ENCODE measurements around the gene LSM14B.

Gene LSM14B

GRCh38 chr20:62162765-62163484 lies 40.6 kb downstream of the LSM14B start:
- TF ChIP-seq CTCF (conservative IDR thresholded peaks at IDR 0.05) (no peak), ZFX (IDR thresholded peaks at IDR 0.05) (no peak)
- no peak overlapping the region for H3K27ac ChIP-seq

- H3K27ac ChIP-seq = no peak overlapping the region
- no peak for TF ChIP-seq CTCF (conservative IDR thresholded peaks at IDR 0.05)
- no peak for TF ChIP-seq ZFX (IDR thresholded peaks at IDR 0.05)
Observed at GRCh38 chr20:62163485-62163865, 41.2 kb downstream of the LSM14B start.

- TF ChIP-seq ZFX (IDR thresholded peaks at IDR 0.05) = no peak
- no peak for TF ChIP-seq CTCF (conservative IDR thresholded peaks at IDR 0.05)
- no peak overlapping the region for H3K27ac ChIP-seq
Observed at GRCh38 chr20:62163986-62164762, 41.9 kb downstream of the LSM14B start.

DNA sequence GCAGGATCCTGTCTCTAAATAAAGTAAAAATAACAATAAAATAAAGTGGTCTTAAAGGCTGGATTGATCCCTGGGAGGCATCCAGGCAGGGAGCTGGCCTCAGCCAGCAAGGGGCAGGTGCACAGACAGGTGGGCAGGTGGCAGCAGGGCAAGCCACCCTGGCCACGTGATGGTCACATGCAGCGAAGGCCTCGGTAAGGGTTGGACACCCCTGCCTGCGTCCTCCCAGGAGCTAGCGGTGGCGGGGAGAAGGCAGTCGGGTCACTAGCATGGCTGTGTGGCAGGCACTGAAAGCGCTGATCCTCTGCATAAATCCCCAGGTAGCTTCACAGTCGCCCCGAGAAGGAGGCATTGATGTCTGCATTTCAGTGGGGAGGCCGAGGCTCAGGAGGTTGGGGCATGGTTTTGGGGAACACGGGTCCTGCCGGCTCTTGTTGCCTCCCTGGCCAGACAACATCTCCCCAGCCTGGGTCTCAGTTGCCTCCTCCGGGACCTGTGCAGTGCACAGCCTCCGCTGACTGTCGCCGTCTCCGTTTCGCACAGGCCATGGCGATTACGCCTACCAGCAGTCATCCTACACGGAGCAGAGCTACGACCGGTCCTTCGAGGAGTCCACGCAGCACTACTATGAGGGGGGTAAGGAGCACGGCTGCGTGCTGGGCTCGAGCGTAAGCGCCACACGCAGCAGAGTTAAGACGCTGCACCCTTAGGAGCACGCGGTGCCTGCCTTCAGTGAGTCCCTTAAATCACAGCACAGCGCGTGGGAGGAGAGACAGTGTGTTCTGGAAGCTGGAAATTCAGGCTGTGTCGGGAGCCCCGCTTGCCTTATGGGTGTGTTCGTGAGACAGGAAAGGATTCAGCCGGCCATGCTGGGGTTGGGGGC lies 42.8 kb downstream of the LSM14B start:
- H3K27ac ChIP-seq = no peak overlapping the region
- TF ChIP-seq CTCF (conservative IDR thresholded peaks at IDR 0.05) (no peak), ZFX (IDR thresholded peaks at IDR 0.05) (no peak)

DNA sequence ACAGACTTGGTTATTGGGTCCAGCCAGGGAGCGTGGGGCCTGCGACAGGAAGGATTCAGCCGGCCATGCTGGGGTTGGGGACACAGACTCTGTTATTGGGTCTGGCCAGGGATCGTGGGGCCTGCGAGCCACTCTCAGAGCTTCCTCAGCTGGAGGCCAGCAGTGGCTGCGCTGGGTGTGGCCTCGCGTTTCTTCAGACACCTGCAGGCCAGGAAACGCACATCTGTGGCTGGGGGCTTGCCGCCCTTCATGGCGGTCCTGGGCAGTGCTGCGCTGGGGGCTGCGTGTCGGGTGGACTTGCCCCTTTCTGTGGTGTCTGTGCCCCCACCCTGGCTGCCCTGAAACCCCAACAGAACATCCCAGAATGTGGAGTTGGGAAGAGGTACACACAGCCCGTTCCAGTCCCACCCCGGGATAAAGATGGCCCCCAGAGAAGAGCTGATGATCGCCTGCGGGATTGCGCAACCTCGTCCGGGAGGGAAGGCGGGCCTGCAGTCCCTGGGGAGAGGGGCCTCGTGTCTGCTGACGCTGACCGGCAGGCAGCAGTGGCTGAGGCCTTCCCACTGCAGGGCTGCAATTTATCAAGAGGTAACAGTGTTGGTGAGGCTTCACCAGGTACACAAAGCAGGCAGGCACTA lies 43.6 kb downstream of the LSM14B start:
- TF ChIP-seq CTCF (conservative IDR thresholded peaks at IDR 0.05) (no peak), ZFX (IDR thresholded peaks at IDR 0.05) (no peak)
- H3K27ac ChIP-seq = no peak overlapping the region

- TF ChIP-seq CTCF (conservative IDR thresholded peaks at IDR 0.05) (no peak), ZFX (IDR thresholded peaks at IDR 0.05) (no peak)
- no peak overlapping the region for H3K27ac ChIP-seq
Observed at GRCh38 chr20:62167474-62167873, 45.2 kb downstream of the LSM14B start.
